GM12878 (cell line): ENCODE measurements around the gene GAS2L3. TPM values are rescaled to one million over a fixed set of nuclear protein-coding genes. Genes with fewer than 3 reads are reported as not detected.

Experiments used
- ATAC-seq: fragments of 200-7000 bp; cut with Tn5 transposase; 3 replicates; pipeline ENCODE4 v1.9.1; 2020; ENCODE audit warnings: mild to moderate bottlenecking, moderate library complexity
- BruUV-seq: library from RNA; stranded (reverse); fragments of 400-500 nt; replicated peaks from 2 replicates; lab custom pipeline; 2021; lab: Mats Ljungman, UMichigan
- CTCF ChIA-PET: fragments of 300-600 bp; sonication (Branson Sonifier 250); formaldehyde crosslinking; extraction: SDS; loops from one replicate; lab custom pipeline; 2021; ENCODE audit warnings: inconsistent platforms; lab: Yijun Ruan, JAX
- POLR2A ChIA-PET: fragments of 350-600 bp; formaldehyde crosslinking; extraction: SDS; loops from one replicate; lab custom pipeline; 2021; ENCODE audit warnings: inconsistent platforms; lab: Charles Lee
- RAD21 ChIA-PET: fragments of 300-600 bp; sonication (Branson Sonifier 250); formaldehyde crosslinking; loops from one replicate; lab custom pipeline; 2023; ENCODE audit warnings: antibody characterized with exemption; ENCODE audit not compliant: unreplicated experiment; lab: Charles Lee
- SMC1A ChIA-PET: fragments of 300-600 bp; sonication (Branson Sonifier 250); formaldehyde crosslinking; loops from one replicate; lab custom pipeline; 2023; ENCODE audit not compliant: unreplicated experiment, uncharacterized antibody; lab: Charles Lee
- DNase-seq: peaks from one replicate; pipeline ENCODE4 v3.0.0-alpha.2; 2011; ENCODE audit warnings: low read depth, low spot score
- FAIRE-seq: peaks from 3 replicates; lab custom pipeline; 2011; peaks lifted over from hg19 to GRCh38; lab: Jason Lieb, UNC
- H2AFZ ChIP-seq: 2 replicates; pipeline ENCODE4 v1.6.0; 2011; ENCODE audit warnings: low read depth, low read length, control low read depth; ENCODE audit not compliant: control insufficient read depth
- H3K27ac ChIP-seq: 2 replicates; pipeline ENCODE4 v1.5.1; 2011; ENCODE audit warnings: control low read depth; ENCODE audit not compliant: control insufficient read depth, insufficient read depth
- H3K27me3 ChIP-seq, 2 experiments: replicated peaks in 1 of 2; 2 replicates each; pipeline versions ENCODE4 v1.6.0 to v1.6.1; 2011; ENCODE audit warnings: low read length in 1 of 2; ENCODE audit not compliant: control insufficient read depth in 2 of 2, insufficient read depth in 2 of 2
- H3K36me3 ChIP-seq, 2 experiments: 2 replicates each; pipeline ENCODE4 v1.5.1; 2011; ENCODE audit warnings: low read length in 1 of 2; ENCODE audit not compliant: control insufficient read depth in 2 of 2, insufficient read depth in 2 of 2
- H3K4me1 ChIP-seq: 2 replicates; pipeline ENCODE4 v1.6.1; 2011; ENCODE audit warnings: mild to moderate bottlenecking, low read length, moderate library complexity, mixed read lengths; ENCODE audit not compliant: control insufficient read depth, insufficient read depth
- H3K4me2 ChIP-seq: 2 replicates; pipeline ENCODE4 v1.6.0; 2011; ENCODE audit warnings: control low read depth; ENCODE audit not compliant: control insufficient read depth, insufficient read depth
- H3K4me3 ChIP-seq: fragments of 200-600 bp; sonication (generic); 2 replicates; pipeline ENCODE4 v1.5.1; 2016
- H3K79me2 ChIP-seq: 2 replicates; pipeline ENCODE4 v1.6.0; 2011; ENCODE audit warnings: low read length; ENCODE audit not compliant: control insufficient read depth, insufficient read depth
- H3K9ac ChIP-seq: 2 replicates; pipeline ENCODE4 v1.8.0; 2011; ENCODE audit warnings: low read length, control low read depth, mixed read lengths; ENCODE audit not compliant: control insufficient read depth, insufficient read depth
- H3K9me3 ChIP-seq: replicated peaks from 3 replicates; pipeline ENCODE4 v1.5.1; 2011; ENCODE audit warnings: mild to moderate bottlenecking, low read length; ENCODE audit not compliant: control insufficient read depth, insufficient read depth
- H4K20me1 ChIP-seq: 2 replicates; pipeline ENCODE4 v1.6.0; 2011; ENCODE audit not compliant: control insufficient read depth, insufficient read depth
- ATF7 ChIP-seq: fragments of 450-650 bp; IDR thresholded peaks from 2 replicates; pipeline ENCODE4 v1.6.1; 2016; ENCODE audit warnings: low read depth, mild to moderate bottlenecking
- BACH1 ChIP-seq: fragments of 450-650 bp; IDR thresholded peaks from 2 replicates; pipeline ENCODE4 v1.6.1; 2017; ENCODE audit warnings: mild to moderate bottlenecking, borderline replicate concordance
- BRCA1 ChIP-seq: IDR thresholded peaks from 2 replicates; pipeline ENCODE4 v1.6.1; 2011; ENCODE audit warnings: low read depth, low read length, improper control_type of control experiment
- CBX5 ChIP-seq: sonication (generic); IDR thresholded peaks from 2 replicates; pipeline ENCODE4 v1.6.1; 2016; ENCODE audit warnings: low read depth, moderate library complexity, mild to moderate bottlenecking, inconsistent platforms
- EP300 ChIP-seq, 2 experiments: fragments of 150-350 bp in 1 of 2; IDR thresholded peaks; 2 replicates each; pipeline ENCODE4 v1.6.1; 2011 to 2012; ENCODE audit warnings: low read depth in 2 of 2, low read length in 2 of 2, borderline replicate concordance in 1 of 2, improper control_type of control experiment in 1 of 2, inconsistent platforms in 1 of 2; ENCODE audit not compliant: control insufficient read depth in 1 of 2
- ESRRA ChIP-seq: IDR thresholded peaks from 2 replicates; pipeline ENCODE4 v1.6.1; 2012; ENCODE audit warnings: mild to moderate bottlenecking, low read length, improper control_type of control experiment
- ETV6 ChIP-seq, 2 experiments: fragments of 450-650 bp in 1 of 2; IDR thresholded peaks in 1 of 2; conservative IDR thresholded peaks in 1 of 2; 2 replicates each; pipeline ENCODE4 v1.6.1; 2014; ENCODE audit warnings: antibody characterized with exemption in 1 of 2, borderline replicate concordance in 1 of 2, low read depth in 1 of 2, mild to moderate bottlenecking in 1 of 2, moderate library complexity in 1 of 2
- NBN ChIP-seq: fragments of 450-650 bp; IDR thresholded peaks from 2 replicates; pipeline ENCODE4 v1.6.1; 2016
- PAX8 ChIP-seq: fragments of 450-650 bp; IDR thresholded peaks from 2 replicates; pipeline ENCODE4 v1.6.1; 2017; ENCODE audit warnings: mild to moderate bottlenecking, moderate library complexity
- SIN3A ChIP-seq: IDR thresholded peaks from 2 replicates; pipeline ENCODE4 v1.6.1; 2012; ENCODE audit warnings: low read depth, low read length, improper control_type of control experiment
- SREBF2 ChIP-seq: IDR thresholded peaks from 2 replicates; pipeline ENCODE4 v1.6.1; 2012; ENCODE audit warnings: mild to moderate bottlenecking, low read length
- STAT1 ChIP-seq: fragments of 450-650 bp; conservative IDR thresholded peaks from 2 replicates; pipeline ENCODE4 v1.6.1; 2014; ENCODE audit warnings: antibody characterized with exemption, mild to moderate bottlenecking
- SUPT20H ChIP-seq: IDR thresholded peaks from 2 replicates; pipeline ENCODE4 v1.6.1; 2011; ENCODE audit warnings: low read depth, mild to moderate bottlenecking, low read length, moderate library complexity, borderline replicate concordance; ENCODE audit not compliant: control insufficient read depth
- SUZ12 ChIP-seq: fragments of 200-600 bp; sonication (generic); IDR thresholded peaks from one replicate; pipeline ENCODE4 v1.6.1; 2018; ENCODE audit warnings: antibody characterized with exemption, mild to moderate bottlenecking; ENCODE audit not compliant: unreplicated experiment
- TCF12 ChIP-seq: IDR thresholded peaks from 2 replicates; pipeline ENCODE4 v1.6.1; 2011; ENCODE audit warnings: low read depth, mild to moderate bottlenecking, low read length
- WRNIP1 ChIP-seq: IDR thresholded peaks from 2 replicates; pipeline ENCODE4 v1.6.1; 2011; ENCODE audit warnings: low read depth, low read length, improper control_type of control experiment, borderline replicate concordance
- ZNF274 ChIP-seq: IDR thresholded peaks from one replicate; pipeline ENCODE4 v1.8.0; 2011; ENCODE audit not compliant: insufficient read length, insufficient read depth
- WGBS: methylation state at CpG from one replicate; pipeline ENCODE4 v1.1.6; 2016; ENCODE audit warnings: low lambda C conversion rate; ENCODE audit not compliant: insufficient replicate concordance, insufficient coverage; ENCODE audit errors: missing lambda C conversion rate; 5-methylcytosine and 5-hydroxymethylcytosine counted together
- in situ Hi-C: fragments of 300-500 bp; cut with MboI; formaldehyde crosslinking; loops from 9 replicates; pipeline ENCODE4 v1.14.3; 2018; ENCODE audit warnings: mixed read lengths
- intact Hi-C: fragments of 100-400 bp; cut with micrococcal nuclease; formaldehyde crosslinking; loops from one replicate; pipeline ENCODE4 v1.14.2; 2022; ENCODE audit not compliant: unreplicated experiment
- polyA plus RNA-seq, 11 experiments: library from polyadenylated mRNA; depleted of rRNA in 4 of 11; unstranded in 6 of 11; stranded (reverse) in 5 of 11; fragments of >200 nt; fragmentation: Nextera tagmentation in 4 of 11; fragmentation: Illumina TruSeq in 1 of 11; extraction: Ambion mirVana in 4 of 11; extraction: Trizol in 1 of 11; gene quantifications; 1 replicate in 1 of 11; 2 replicates in 10 of 11; pipeline versions ENCODE4 v1.2.1 to v1.2.3, GENCODE V29; 2011 to 2016; ENCODE audit warnings: inconsistent platforms in 2 of 11, missing spikeins in 2 of 11, low read depth in 1 of 11
- total RNA-seq, 4 experiments: library from RNA; depleted of rRNA in 3 of 4; stranded (reverse); fragments of >200 nt in 3 of 4; fragmentation: Illumina TruSeq in 1 of 4; extraction: Trizol in 1 of 4; gene quantifications; 2 replicates each; pipeline versions ENCODE4 v1.2.1 to v1.2.3, GENCODE V29; 2013 to 2021
- TF ChIP-seq, protein P1 (sequence below): IDR thresholded peaks from 2 replicates; pipeline ENCODE4 v1.6.1; 2012; ENCODE audit warnings: low read length, inconsistent platforms
- TF ChIP-seq, protein P2 (sequence below): IDR thresholded peaks from 2 replicates; pipeline ENCODE4 v1.6.1; 2011; ENCODE audit warnings: low read depth, mild to moderate bottlenecking, low read length, moderate library complexity, borderline replicate concordance; ENCODE audit errors: extremely low read depth

GAS2L3 gene
- total and polyA plus RNA-seq, 10 of the 15 experiments (the other 5 are each of a cell fraction or from before 2014, with no cell fraction given): 0.46 to 6.6 (median 2.4) TPM

DNA sequence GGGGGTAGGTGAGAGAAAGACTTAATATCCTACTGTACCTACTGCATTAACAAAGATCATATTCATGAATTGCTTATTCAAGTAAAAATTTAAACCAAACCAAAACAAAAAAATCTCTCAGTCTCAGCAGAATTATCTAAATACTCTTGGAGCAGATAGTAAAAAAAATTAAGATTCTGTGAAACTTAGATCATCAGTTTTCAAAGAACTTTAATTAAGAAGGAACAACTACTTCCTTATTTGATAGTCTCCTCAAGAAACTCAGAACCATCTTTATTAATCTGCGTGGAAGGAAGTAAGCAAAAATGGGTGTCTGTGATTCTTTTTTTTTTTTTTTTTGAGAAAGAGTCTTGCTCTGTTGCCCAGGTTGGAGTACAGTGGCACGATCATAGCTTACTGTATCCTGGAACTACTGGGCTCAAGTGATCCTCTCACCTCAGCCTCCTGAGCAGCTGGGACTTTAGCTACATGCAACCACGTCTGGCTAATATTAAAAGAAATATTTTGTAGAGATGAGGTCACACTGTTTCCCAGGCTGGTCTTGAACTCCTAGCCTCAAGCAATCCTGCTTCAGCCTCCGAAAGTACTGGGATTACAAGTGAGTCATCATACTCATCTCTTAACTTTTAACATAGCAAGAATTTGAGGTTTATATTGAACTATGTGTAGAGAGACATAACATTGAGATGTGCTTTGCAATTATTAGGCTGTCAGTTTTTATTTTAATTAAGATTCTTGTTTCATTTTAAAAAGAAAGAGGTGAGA lies 37.4 kb downstream of the GAS2L3 start:
- RAD21 ChIA-PET: no interaction called here
- FAIRE-seq: no peak
- H3K36me3 ChIP-seq: no peaks in the 10 kb centered on the region

More for the DNA sequence above, 37.4 kb downstream of the GAS2L3 start:
- no peak overlapping the region for H3K27ac ChIP-seq
- no peak overlapping the region for H3K4me3 ChIP-seq
- in situ Hi-C loops (no loop called here), intact Hi-C loops (no loop called here)
- ATAC-seq (no peak), DNase-seq (no peak)
- ChIA-PET CTCF (interaction anchor here (0.6 kb wide), 2 partner anchors 62 to 284 kb away, joined by 3 to 4 read pairs; no protein-coding TSS in a partner anchor), POLR2A (no interaction called here), SMC1A (no interaction called here)
- no peaks in the 10 kb centered on the region for H3K4me1 ChIP-seq
- no peaks in the 10 kb centered on the region for H3K9me3 ChIP-seq
- no peak overlapping the region for H3K4me2 ChIP-seq
- no peak overlapping the region for H3K9ac ChIP-seq
- H3K27me3 ChIP-seq: no peaks in the 10 kb centered on the region
- BruUV-seq: no TSS peak
- 65% methylated on average over 4 of the region's 4 CpGs for WGBS
- no peak for TF ChIP-seq NBN
- TF ChIP-seq TCF12: no peak
- TF ChIP-seq WRNIP1: no peak
- no peak for TF ChIP-seq EP300 (IDR thresholded peaks at IDR 0.05; ENCODE audit: borderline replicate concordance in 1 of 2, control insufficient read depth in 1 of 2, low read depth in 2 of 2, low read length in 2 of 2)
- TF ChIP-seq ZNF274: no peak
- TF ChIP-seq STAT1: no peak
- no peak for TF ChIP-seq BRCA1
- no peak for TF ChIP-seq SUZ12
- TF ChIP-seq, protein P1, sequence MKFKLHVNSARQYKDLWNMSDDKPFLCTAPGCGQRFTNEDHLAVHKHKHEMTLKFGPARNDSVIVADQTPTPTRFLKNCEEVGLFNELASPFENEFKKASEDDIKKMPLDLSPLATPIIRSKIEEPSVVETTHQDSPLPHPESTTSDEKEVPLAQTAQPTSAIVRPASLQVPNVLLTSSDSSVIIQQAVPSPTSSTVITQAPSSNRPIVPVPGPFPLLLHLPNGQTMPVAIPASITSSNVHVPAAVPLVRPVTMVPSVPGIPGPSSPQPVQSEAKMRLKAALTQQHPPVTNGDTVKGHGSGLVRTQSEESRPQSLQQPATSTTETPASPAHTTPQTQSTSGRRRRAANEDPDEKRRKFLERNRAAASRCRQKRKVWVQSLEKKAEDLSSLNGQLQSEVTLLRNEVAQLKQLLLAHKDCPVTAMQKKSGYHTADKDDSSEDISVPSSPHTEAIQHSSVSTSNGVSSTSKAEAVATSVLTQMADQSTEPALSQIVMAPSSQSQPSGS: no peak
- TF ChIP-seq ATF7: no peak
- TF ChIP-seq ESRRA: no peak
- TF ChIP-seq ETV6 (conservative IDR thresholded peaks at IDR 0.05 in 1 of 2, IDR thresholded peaks at IDR 0.05 in 1 of 2; ENCODE audit: borderline replicate concordance in 1 of 2, low read depth in 1 of 2): no peak
- no peak for TF ChIP-seq PAX8
- TF ChIP-seq SIN3A: no peak
- no peak for TF ChIP-seq CBX5
- TF ChIP-seq, protein P2, sequence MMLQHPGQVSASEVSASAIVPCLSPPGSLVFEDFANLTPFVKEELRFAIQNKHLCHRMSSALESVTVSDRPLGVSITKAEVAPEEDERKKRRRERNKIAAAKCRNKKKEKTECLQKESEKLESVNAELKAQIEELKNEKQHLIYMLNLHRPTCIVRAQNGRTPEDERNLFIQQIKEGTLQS: no peak
- TF ChIP-seq SUPT20H: no peak
- no peak for TF ChIP-seq BACH1
- TF ChIP-seq SREBF2: no peak
- H4K20me1 ChIP-seq: no peaks in the 10 kb centered on the region
- no peaks in the 10 kb centered on the region for H3K79me2 ChIP-seq
- no peak overlapping the region for H2AFZ ChIP-seq
